IMR-90 (cell line): ENCODE results near the gene ARHGEF10L.

Source experiments
- BHLHE40 ChIP-seq: fragments of 150-350 bp; IDR thresholded peaks from 2 replicates; pipeline ENCODE4 v1.6.1; 2016; ENCODE audit warnings: mild to moderate bottlenecking, low read depth, low read length
- CEBPB ChIP-seq: IDR thresholded peaks from 2 replicates; pipeline ENCODE4 v1.6.1; 2012; ENCODE audit warnings: low read depth, low read length, improper control_type of control experiment
- CTCF ChIP-seq: conservative IDR thresholded peaks from 2 replicates; pipeline ENCODE4 v1.5.1; 2012; ENCODE audit warnings: mild to moderate bottlenecking, low read depth, low read length, improper control_type of control experiment
- FOS ChIP-seq: fragments of 150-350 bp; IDR thresholded peaks from 2 replicates; pipeline ENCODE4 v1.6.1; 2016; ENCODE audit warnings: low read depth, low read length
- MAFK ChIP-seq: IDR thresholded peaks from 2 replicates; pipeline ENCODE4 v1.6.1; 2012; ENCODE audit warnings: low read depth, low read length, improper control_type of control experiment
- MXI1 ChIP-seq: IDR thresholded peaks from 2 replicates; pipeline ENCODE4 v1.6.1; 2012; ENCODE audit warnings: low read depth, mild to moderate bottlenecking, low read length, moderate library complexity, borderline replicate concordance
- POLR2A ChIP-seq: IDR thresholded peaks from 2 replicates; pipeline ENCODE4 v1.6.1; 2012; ENCODE audit warnings: mild to moderate bottlenecking, low read depth, low read length
- RAD21 ChIP-seq: IDR thresholded peaks from 2 replicates; pipeline ENCODE4 v1.6.1; 2012; ENCODE audit warnings: low read length, improper control_type of control experiment
- RCOR1 ChIP-seq: IDR thresholded peaks from 2 replicates; pipeline ENCODE4 v1.6.1; 2012; ENCODE audit warnings: mild to moderate bottlenecking, low read length, improper control_type of control experiment; ENCODE audit not compliant: insufficient replicate concordance
- RFX5 ChIP-seq: IDR thresholded peaks from 2 replicates; pipeline ENCODE4 v1.8.0; 2012; ENCODE audit warnings: low read depth, mild to moderate bottlenecking, low read length, moderate library complexity
- USF2 ChIP-seq: fragments of 150-350 bp; IDR thresholded peaks from 2 replicates; pipeline ENCODE4 v1.6.1; 2017; ENCODE audit warnings: mild to moderate bottlenecking, antibody characterized with exemption, low read length, low read depth
- TF ChIP-seq, protein P1 (sequence below): fragments of 150-350 bp; IDR thresholded peaks from 2 replicates; pipeline ENCODE4 v1.6.1; 2016; ENCODE audit warnings: low read depth, mild to moderate bottlenecking, low read length, moderate library complexity, borderline replicate concordance

DNA sequence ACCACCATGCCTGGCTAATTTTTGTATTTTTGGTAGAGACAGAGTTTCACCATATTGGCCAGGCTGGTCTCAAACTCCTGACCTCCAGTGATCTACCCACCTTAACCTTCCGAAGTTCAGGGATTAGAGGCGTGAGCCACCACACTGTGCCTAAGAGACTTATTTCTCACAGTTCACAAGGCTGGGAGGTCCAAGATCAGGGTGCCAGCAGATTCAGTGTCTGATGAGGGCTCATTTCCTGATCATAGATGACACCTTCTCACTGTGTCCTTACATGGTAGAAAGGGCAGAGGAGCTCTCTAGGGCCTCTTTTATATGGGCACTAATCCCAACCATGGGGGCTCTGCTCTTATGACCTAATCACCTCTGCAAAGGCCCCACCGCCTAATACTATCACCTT, 58.8 kb downstream of the ARHGEF10L start:
- TF ChIP-seq CTCF = no peak
- no peak for TF ChIP-seq USF2
- no peak for TF ChIP-seq POLR2A
- TF ChIP-seq RFX5 = no peak
- TF ChIP-seq CEBPB = no peak
- TF ChIP-seq FOS = no peak
- no peak for TF ChIP-seq RCOR1
- TF ChIP-seq RAD21 = no peak
- TF ChIP-seq BHLHE40 = no peak
- no peak for TF ChIP-seq MXI1
- no peak for TF ChIP-seq MAFK
- TF ChIP-seq, protein P1, sequence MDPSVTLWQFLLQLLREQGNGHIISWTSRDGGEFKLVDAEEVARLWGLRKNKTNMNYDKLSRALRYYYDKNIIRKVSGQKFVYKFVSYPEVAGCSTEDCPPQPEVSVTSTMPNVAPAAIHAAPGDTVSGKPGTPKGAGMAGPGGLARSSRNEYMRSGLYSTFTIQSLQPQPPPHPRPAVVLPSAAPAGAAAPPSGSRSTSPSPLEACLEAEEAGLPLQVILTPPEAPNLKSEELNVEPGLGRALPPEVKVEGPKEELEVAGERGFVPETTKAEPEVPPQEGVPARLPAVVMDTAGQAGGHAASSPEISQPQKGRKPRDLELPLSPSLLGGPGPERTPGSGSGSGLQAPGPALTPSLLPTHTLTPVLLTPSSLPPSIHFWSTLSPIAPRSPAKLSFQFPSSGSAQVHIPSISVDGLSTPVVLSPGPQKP = no peak
